ENCODE measurements around the gene NCOA3. TPM values are rescaled to one million over a fixed set of nuclear protein-coding genes. Genes with fewer than 3 reads are reported as not detected.

NCOA3 gene
- total RNA-seq, 1 experiment from 2014 or later: 31.1 TPM

GRCh38 chr20:47465335-47466090 lies 36.2 kb upstream of the NCOA3 start:
- CTCF ChIA-PET: no interaction called here
- DNase-seq: no peak
- H4K20me1 ChIP-seq (ENCODE audit: low read length): no peaks in the 10 kb centered on the region
- TF ChIP-seq EZH2phosphoT487 (IDR thresholded peaks at IDR 0.05; ENCODE audit: borderline replicate concordance, low read length) (no peak), EZH2 (IDR thresholded peaks at IDR 0.05; ENCODE audit: low read length, unreplicated experiment) (no peak), CTCF (conservative IDR thresholded peaks at IDR 0.05; ENCODE audit: low read depth, low read length) (no peak)
- no peak for ATAC-seq
- no peaks in the 10 kb centered on the region for H3K79me2 ChIP-seq (ENCODE audit: low read length)
- H3K27ac ChIP-seq (ENCODE audit: low read length): peak overlapping the region; percentile 78
- H3K9ac ChIP-seq (ENCODE audit: low read length): no peak overlapping the region; the same call in 1 of the 2 replicates
- peaks cover 22% of the 10 kb centered on the region for H3K4me1 ChIP-seq (ENCODE audit: insufficient read depth, low read length)
- no peaks in the 10 kb centered on the region for H3F3A ChIP-seq (ENCODE audit: low read length, unreplicated experiment)
- no peaks in the 10 kb centered on the region for H3K27me3 ChIP-seq (ENCODE audit: low read length)
- H2AFZ ChIP-seq (ENCODE audit: low read length): peak overlapping the region; percentile 8; the same call in 1 of the 2 replicates
- H3K9me3 ChIP-seq (ENCODE audit: low read length): no peaks in the 10 kb centered on the region
- H3K4me3 ChIP-seq (ENCODE audit: low read length): no peak overlapping the region
- H3K9me2 ChIP-seq (replicated peaks; ENCODE audit: low read length): no peaks in the 10 kb centered on the region
- H3K4me2 ChIP-seq (ENCODE audit: low read length): no peak overlapping the region
- POLR2A ChIA-PET (ENCODE audit: unreplicated experiment): no interaction called here
- intact Hi-C loops (cut with micrococcal nuclease): loop anchor here (2.0 kb wide), 2 partner anchors 81 to 261 kb away; no protein-coding TSS in a partner anchor
- no peaks in the 10 kb centered on the region for H3K36me3 ChIP-seq (ENCODE audit: low read depth, low read length)
- BruUV-seq (replicated peaks): no TSS peak

GRCh38 chr20:47466213-47466612 lies 35.5 kb upstream of the NCOA3 start:
- Histone ChIP-seq H3K79me2 (ENCODE audit: low read length) (no peaks in the 10 kb centered on the region), H4K20me1 (ENCODE audit: low read length) (no peaks in the 10 kb centered on the region), H3K9me3 (ENCODE audit: low read length) (no peaks in the 10 kb centered on the region), H3K9me2 (replicated peaks; ENCODE audit: low read length) (no peaks in the 10 kb centered on the region), H3F3A (ENCODE audit: low read length, unreplicated experiment) (no peaks in the 10 kb centered on the region), H3K4me3 (ENCODE audit: low read length) (no peak overlapping the region), H3K4me1 (ENCODE audit: insufficient read depth, low read length) (peaks cover 22% of the 10 kb centered on the region), H3K36me3 (ENCODE audit: low read depth, low read length) (no peaks in the 10 kb centered on the region), H3K9ac (ENCODE audit: low read length) (no peak overlapping the region), H3K4me2 (ENCODE audit: low read length) (no peak overlapping the region), H3K27ac (ENCODE audit: low read length) (no peak overlapping the region), H3K27me3 (ENCODE audit: low read length) (no peaks in the 10 kb centered on the region), H2AFZ (ENCODE audit: low read length) (no peak overlapping the region)
- TF ChIP-seq EZH2phosphoT487 (IDR thresholded peaks at IDR 0.05; ENCODE audit: borderline replicate concordance, low read length) (no peak), EZH2 (IDR thresholded peaks at IDR 0.05; ENCODE audit: low read length, unreplicated experiment) (no peak), CTCF (conservative IDR thresholded peaks at IDR 0.05; ENCODE audit: low read depth, low read length) (no peak)
- BruUV-seq (replicated peaks): no TSS peak
- intact Hi-C loops (cut with micrococcal nuclease): no loop called here
- no peak for ATAC-seq
- no peak for DNase-seq
- CTCF ChIA-PET: no interaction called here
- POLR2A ChIA-PET (ENCODE audit: unreplicated experiment): no interaction called here

DNA sequence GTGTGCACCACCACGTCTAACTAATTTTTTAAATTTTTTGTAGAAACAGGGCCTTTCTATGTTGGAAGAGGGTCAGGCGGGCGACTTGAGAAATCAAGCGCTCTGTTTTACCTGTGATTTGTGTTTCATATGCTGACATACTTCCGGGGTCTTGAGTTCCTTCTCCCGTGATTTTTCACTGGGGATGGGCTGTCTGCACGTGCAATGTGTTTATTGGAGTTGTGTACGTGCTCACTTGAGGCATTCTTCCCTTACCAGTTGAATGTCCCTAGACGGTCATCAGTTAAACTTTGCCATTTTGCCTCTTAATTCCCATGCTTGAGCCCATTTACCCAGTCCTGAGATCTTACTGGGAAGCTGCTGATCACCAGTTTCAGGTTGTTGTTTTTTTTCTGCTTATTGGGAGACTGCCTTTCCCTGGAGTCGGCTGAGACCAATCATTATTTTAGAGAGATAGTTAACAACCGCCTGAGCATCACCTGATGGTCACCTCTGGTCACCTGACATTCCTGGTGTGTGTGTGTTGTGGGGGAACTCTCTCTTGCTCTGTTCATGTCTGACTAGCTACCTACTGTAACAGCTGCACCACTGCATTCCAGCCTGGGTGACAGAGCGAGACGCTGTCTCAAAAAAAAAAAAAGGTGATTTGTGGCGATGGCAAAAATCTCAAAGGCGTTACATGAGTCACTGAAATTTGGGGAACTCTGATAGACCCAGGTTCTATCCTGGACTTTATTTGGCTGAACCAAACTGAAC lies 34.8 kb upstream of the NCOA3 start:
- Histone ChIP-seq H3F3A (ENCODE audit: low read length, unreplicated experiment) (no peaks in the 10 kb centered on the region), H3K9ac (ENCODE audit: low read length) (no peak overlapping the region), H3K4me2 (ENCODE audit: low read length) (no peak overlapping the region), H3K27ac (ENCODE audit: low read length) (no peak overlapping the region), H3K79me2 (ENCODE audit: low read length) (no peaks in the 10 kb centered on the region), H3K4me3 (ENCODE audit: low read length) (no peak overlapping the region), H2AFZ (ENCODE audit: low read length) (no peak overlapping the region), H3K4me1 (ENCODE audit: insufficient read depth, low read length) (peaks cover 22% of the 10 kb centered on the region), H3K27me3 (ENCODE audit: low read length) (no peaks in the 10 kb centered on the region), H4K20me1 (ENCODE audit: low read length) (no peaks in the 10 kb centered on the region), H3K36me3 (ENCODE audit: low read depth, low read length) (no peaks in the 10 kb centered on the region), H3K9me3 (ENCODE audit: low read length) (no peaks in the 10 kb centered on the region), H3K9me2 (replicated peaks; ENCODE audit: low read length) (no peaks in the 10 kb centered on the region)
- DNase-seq: no peak
- no TSS peak for BruUV-seq (replicated peaks)
- ChIA-PET POLR2A (ENCODE audit: unreplicated experiment) (no interaction called here), CTCF (no interaction called here)
- TF ChIP-seq EZH2phosphoT487 (IDR thresholded peaks at IDR 0.05; ENCODE audit: borderline replicate concordance, low read length) (no peak), EZH2 (IDR thresholded peaks at IDR 0.05; ENCODE audit: low read length, unreplicated experiment) (no peak), CTCF (conservative IDR thresholded peaks at IDR 0.05; ENCODE audit: low read depth, low read length) (no peak)
- ATAC-seq: no peak
- intact Hi-C loops (cut with micrococcal nuclease): no loop called here
